Upper lobe of right lung (tissue), 1 donor: ENCODE measurements around the gene ONECUT3. TPM values are rescaled to one million over a fixed set of nuclear protein-coding genes. Genes with fewer than 3 reads are reported as not detected.

Source experiments
- ATAC-seq: fragments of 200-7000 bp; cut with Tn5 transposase; one replicate; pipeline ENCODE4 v1.9.1; 2020; ENCODE audit warnings: mild to moderate bottlenecking, moderate library complexity
- DNase-seq: peaks from one replicate; pipeline ENCODE4 v3.0.0-alpha.2; 2020
- H3K27ac ChIP-seq: fragments of 200-600 bp; one replicate; pipeline ENCODE4 v1.8.0; 2022
- H3K27me3 ChIP-seq: fragments of 200-600 bp; one replicate; pipeline ENCODE4 v1.8.0; 2022; ENCODE audit warnings: mild to moderate bottlenecking
- H3K36me3 ChIP-seq: fragments of 200-600 bp; one replicate; pipeline ENCODE4 v1.8.0; 2022
- H3K4me1 ChIP-seq: fragments of 200-600 bp; one replicate; pipeline ENCODE4 v1.8.0; 2022
- H3K4me3 ChIP-seq: fragments of 200-600 bp; one replicate; pipeline ENCODE4 v1.8.0; 2022; ENCODE audit warnings: mild to moderate bottlenecking
- H3K9me3 ChIP-seq: fragments of 200-600 bp; one replicate; pipeline ENCODE4 v1.8.0; 2022
- CTCF ChIP-seq: fragments of 200-600 bp; IDR thresholded peaks from one replicate; pipeline ENCODE4 v1.8.0; 2022; ENCODE audit warnings: antibody characterized with exemption
- intact Hi-C: fragments of 100-400 bp; cut with DNase I; formaldehyde crosslinking; loops from one replicate; pipeline ENCODE4 v1.11.0; 2022
- microRNA-seq: library from miRNA; unstranded; fragments of <30 nt; microRNA quantifications from one replicate; pipeline ENCODE4 v1.2.0, GENCODE V29; 2020; ENCODE audit warnings: borderline microRNAs expressed
- total RNA-seq: library from RNA; stranded (reverse); fragmentation: NEBNext Ultra II Directional; extraction: Animal tissue kit (Norgen Biotek cat#: 25700); gene quantifications from one replicate; pipeline ENCODE4 v1.2.1, GENCODE V29; 2021
- donor health status: DM: no; HTN: yes; CAD: no; lungs with severe emphysema.

The ONECUT3 gene
- total RNA-seq, 1 donor from 2014 or later: not detected

- no peak for TF ChIP-seq CTCF
- Histone ChIP-seq H3K27ac (no peak overlapping the region), H3K4me3 (no peak overlapping the region), H3K9me3 (no peaks in the 10 kb centered on the region), H3K4me1 (peaks cover 4% of the 10 kb centered on the region), H3K27me3 (no peaks in the 10 kb centered on the region), H3K36me3 (peaks cover 35% of the 10 kb centered on the region)
- intact Hi-C loops: no loop called here
- no peak for ATAC-seq
- no peak for DNase-seq
Observed at GRCh38 chr19:1828279-1829238, 75.3 kb downstream of the ONECUT3 start.

- Histone ChIP-seq H3K9me3 (no peaks in the 10 kb centered on the region), H3K27ac (no peak overlapping the region), H3K4me1 (peaks cover 6% of the 10 kb centered on the region), H3K36me3 (peaks cover 23% of the 10 kb centered on the region), H3K4me3 (no peak overlapping the region), H3K27me3 (no peaks in the 10 kb centered on the region)
- intact Hi-C loops: no loop called here
- TF ChIP-seq CTCF: no peak
- DNase-seq (no peak), ATAC-seq (no peak)
Observed at GRCh38 chr19:1829958-1830357, 76.7 kb downstream of the ONECUT3 start.

GRCh38 chr19:1830568-1830967, 77.3 kb downstream of the ONECUT3 start:
- no peak for ATAC-seq
- peaks cover 23% of the 10 kb centered on the region for H3K36me3 ChIP-seq
- no peak for TF ChIP-seq CTCF
- H3K27ac ChIP-seq: no peak overlapping the region
- no peaks in the 10 kb centered on the region for H3K27me3 ChIP-seq
- no peaks in the 10 kb centered on the region for H3K9me3 ChIP-seq
- intact Hi-C loops: no loop called here
- H3K4me3 ChIP-seq: no peak overlapping the region
- no peak for DNase-seq
- peaks cover 6% of the 10 kb centered on the region for H3K4me1 ChIP-seq

Small RNA genes lying within 50 kb of the gene (microRNA-seq; reads per million reads assigned to microRNA genes)
- 0.50 reads per million for gene MIR1909

Other genes with a start within 250 kb of the ONECUT3 start
- 4.8 TPM for gene ADAMTSL5, start 240.5 kb upstream of the ONECUT3 start, total RNA-seq
- not detected for gene PLK5, start 229.4 kb upstream of the ONECUT3 start, total RNA-seq
- 25.3 TPM for gene MEX3D, start 185.2 kb upstream of the ONECUT3 start, total RNA-seq
- 78.7 TPM for gene MBD3, start 160.6 kb upstream of the ONECUT3 start, total RNA-seq
- 167 TPM for gene UQCR11, start 148.0 kb upstream of the ONECUT3 start, total RNA-seq
- 43.2 TPM for gene TCF3, start 100.9 kb upstream of the ONECUT3 start, total RNA-seq
- gene ATP8B3, start 58.8 kb downstream of the ONECUT3 start, total RNA-seq: 0.64 TPM
- 37.2 TPM for gene REXO1, start 95.0 kb downstream of the ONECUT3 start, total RNA-seq
- gene KLF16, start 110.1 kb downstream of the ONECUT3 start, total RNA-seq: 28.0 TPM
- 76.1 TPM for gene ABHD17A, start 132.0 kb downstream of the ONECUT3 start, total RNA-seq
- gene ADAT3, start 151.9 kb downstream of the ONECUT3 start, total RNA-seq: 6.3 TPM
- 73.2 TPM for gene SCAMP4, start 151.9 kb downstream of the ONECUT3 start, total RNA-seq
- 60.6 TPM for gene CSNK1G2, start 187.7 kb downstream of the ONECUT3 start, total RNA-seq